Measurements from ENCODE around the gene ALG3.
A peak's percentile ranks its signal among the peaks of the same experiment; 100 is the strongest.

The ALG3 gene

GRCh38 chr3:184234671-184235380 is 13.9 kb downstream of the ALG3 start:
- DNase-seq = no peak

DNA sequence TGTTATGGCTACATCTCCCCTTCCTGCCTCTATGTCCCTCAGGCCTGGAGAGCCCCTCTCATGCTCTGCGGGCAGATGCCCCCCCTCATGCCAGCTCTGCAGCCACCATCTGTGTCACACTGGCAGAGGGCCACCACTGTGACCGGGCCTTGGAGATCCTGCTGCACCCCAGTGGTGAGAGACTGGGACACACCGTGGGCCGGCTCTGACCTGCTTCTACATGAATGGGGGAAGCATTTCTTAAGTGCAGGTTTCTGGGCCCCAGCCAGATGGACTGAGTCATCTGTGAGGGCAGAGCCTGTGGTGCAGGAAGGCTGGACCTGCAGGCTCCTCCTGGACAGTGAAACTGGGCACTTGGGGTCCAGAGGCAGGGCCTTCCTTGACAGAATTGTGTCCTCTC is 14.5 kb downstream of the ALG3 start:
- peak; percentile 85 for DNase-seq

DNA sequence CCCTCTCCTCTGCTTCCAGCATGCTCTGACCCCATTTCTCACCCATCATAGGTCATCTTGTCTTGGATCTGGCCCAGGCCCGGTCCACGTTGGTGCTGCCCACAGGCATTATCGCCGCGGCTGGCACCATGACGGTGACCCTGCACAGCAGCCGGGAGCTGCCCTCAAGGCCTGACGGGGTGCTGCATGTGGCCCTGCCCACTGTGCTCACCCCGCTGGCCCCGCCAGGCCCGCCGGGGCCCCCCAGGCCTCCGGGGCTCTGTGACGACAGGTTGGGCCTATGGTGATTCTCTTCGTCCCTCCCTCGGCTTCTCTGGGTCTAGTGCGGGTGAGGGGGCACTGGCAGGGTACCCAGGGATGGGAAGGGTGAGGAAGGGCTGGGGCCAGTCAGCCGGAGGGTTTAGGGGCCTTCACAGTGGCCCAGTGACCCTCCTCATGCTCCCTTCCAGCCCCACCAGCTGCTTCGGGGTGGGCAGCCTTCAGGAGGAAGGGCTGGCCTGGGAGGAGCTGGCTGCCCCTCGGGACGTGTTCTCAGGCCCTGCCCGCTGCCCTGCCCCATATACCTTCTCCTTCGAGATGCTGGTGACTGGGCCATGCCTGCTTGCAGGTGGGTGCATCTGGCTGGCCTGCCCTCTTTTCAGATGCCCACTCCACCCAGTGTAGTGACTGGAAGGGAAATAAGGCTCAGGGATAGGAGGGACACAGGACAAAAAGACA is 15.5 kb downstream of the ALG3 start:
- no peak for DNase-seq

- DNase-seq = no peak
Measured at GRCh38 chr3:184231671-184232070, 17.1 kb downstream of the ALG3 start.

GRCh38 chr3:184230603-184231528 is 17.9 kb downstream of the ALG3 start:
- peak; percentile 88 for DNase-seq

DNA sequence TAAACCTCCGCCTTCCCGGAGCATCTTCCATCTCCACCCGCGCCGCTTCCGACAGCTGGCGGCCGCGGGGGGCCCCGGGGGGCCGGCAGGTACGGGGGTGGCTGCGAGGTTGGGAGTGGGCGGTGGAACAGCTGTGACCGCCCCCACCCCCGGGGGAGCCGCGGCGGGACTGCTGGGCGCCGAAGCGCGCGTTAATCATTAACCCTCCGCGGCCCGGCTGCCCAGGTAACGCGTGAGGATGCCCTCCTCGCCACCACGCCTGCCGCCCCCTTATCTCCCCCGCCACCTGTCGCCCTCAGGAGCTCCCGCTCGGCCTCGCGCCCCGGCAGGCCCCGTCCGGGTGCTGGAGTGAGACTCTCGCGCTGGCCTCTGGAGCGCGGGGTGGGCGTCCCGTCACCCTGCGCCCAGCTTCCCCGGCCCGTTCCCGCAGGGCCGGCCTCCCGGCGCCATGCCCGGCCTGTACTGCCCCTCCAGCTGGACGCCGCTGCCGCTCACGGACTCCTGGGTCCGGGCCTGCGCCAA is 18.6 kb downstream of the ALG3 start:
- DNase-seq = peak; percentile 86

- peak; percentile 89 for DNase-seq
Measured at GRCh38 chr3:184229394-184230080, 19.2 kb downstream of the ALG3 start, which contains the start of gene VWA5B2. Gene VWA5B2 (plus strand): TSS chr3:184229585. CDS start chr3:184230529, 944 bp downstream.

DNA sequence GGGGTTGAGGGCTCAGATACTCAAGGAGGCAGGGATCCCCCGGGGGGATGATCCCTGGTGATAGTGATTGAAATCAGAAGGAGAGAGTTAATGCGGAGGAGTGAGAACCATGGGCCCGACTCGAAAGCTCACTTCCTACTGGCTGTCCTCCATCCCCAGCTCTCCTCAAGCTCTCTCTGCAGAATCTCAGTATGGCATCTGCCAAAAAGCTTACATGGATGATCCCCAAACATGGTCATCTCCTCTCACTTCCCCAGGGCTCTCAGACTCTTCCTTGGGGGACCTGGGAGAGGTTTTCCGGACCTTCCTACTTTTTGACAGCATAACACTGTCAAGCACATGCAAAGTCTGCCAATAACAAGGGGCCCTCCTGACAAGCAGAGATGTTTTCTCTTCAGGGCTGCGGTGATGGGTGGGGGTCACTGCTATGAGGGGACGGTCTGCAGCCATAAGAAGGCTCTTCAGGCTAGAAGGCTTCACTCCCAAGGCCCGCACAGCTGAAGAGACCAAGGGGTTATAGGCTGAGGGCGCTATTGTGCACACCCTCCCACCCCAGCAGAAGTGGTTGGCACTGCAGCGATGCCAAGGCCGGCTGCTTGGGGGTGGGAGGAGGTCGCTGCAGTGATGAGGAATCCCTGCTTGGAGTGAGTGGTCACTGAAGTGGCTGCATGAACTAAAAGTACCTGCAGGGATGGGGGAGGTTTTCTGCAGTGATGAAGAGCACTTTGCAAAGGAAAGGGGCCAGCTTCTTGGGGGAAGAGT is 20.2 kb downstream of the ALG3 start:
- peak; percentile 11 for DNase-seq

DNA sequence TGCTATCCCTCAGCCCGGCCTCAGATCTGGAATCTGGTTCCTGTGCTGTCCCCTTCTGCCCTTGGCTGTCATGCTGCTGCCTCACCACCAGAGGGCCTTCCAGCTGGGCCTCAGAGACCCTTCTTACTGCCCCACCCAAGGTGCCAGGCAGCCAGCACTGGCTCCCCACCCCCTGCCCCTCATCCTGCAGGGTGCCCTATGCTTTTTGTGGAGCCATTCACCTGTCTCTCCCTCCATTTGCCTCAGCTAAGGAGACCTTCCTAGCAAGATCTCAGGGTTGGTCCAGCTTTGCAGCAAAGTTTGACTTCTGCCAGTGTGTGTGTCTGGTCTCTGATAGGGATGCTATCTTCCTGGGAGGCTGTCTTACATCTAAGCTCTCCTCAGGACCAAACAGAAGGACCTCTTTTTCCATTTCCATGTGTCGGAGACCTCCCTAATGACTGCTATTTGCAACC is 21.3 kb downstream of the ALG3 start:
- peak; percentile 59 for DNase-seq

GRCh38 chr3:184223946-184224345 is 24.8 kb downstream of the ALG3 start:
- DNase-seq = no peak

DNA sequence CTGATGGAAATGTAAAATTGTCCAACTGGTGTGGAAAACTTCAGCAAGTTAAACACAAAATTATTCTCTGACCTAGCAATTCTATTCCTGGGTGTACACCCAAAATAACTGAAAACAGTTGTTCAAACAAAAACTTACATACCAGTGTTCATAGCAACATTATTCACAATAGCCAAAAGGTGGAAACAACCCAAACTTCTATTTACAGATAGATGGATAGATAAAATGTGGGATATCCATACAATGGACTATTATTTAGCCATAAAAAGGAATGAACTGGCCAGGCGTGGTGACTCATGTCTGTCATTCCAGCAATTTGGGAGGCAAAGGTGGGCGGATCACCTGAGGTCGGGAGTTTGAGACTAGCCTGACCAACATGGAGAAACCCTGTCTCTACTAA is 26.2 kb downstream of the ALG3 start:
- no peak for DNase-seq

- no peak for DNase-seq
Measured at GRCh38 chr3:184218814-184219213, 29.9 kb downstream of the ALG3 start.

DNA sequence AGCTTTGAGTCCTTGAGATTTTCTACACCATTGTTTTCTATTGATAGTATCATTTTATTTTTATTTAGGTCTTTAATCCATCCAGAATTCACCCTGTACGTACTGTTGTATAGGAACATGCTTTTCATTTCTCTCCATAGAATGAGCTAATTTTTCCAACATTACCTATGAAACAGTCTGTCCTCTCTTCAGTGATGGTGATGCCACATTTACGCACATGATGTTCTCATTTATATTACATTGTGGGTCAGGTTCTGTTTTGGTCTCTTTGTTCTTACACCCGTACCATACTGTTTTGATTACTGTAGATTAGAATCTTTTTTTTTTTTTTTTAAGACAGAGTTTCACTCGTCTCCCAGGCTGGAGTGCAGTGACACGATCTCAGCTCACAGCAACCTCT is 37.0 kb downstream of the ALG3 start:
- no peak for DNase-seq

GRCh38 chr3:184211297-184211696 is 37.5 kb downstream of the ALG3 start:
- DNase-seq = no peak

- DNase-seq = no peak
Measured at GRCh38 chr3:184209146-184209923, 39.4 kb downstream of the ALG3 start.

GRCh38 chr3:184203526-184203925 is 45.2 kb downstream of the ALG3 start:
- DNase-seq = no peak

- DNase-seq = no peak
Measured at GRCh38 chr3:184200825-184201224, 47.9 kb downstream of the ALG3 start.

DNA sequence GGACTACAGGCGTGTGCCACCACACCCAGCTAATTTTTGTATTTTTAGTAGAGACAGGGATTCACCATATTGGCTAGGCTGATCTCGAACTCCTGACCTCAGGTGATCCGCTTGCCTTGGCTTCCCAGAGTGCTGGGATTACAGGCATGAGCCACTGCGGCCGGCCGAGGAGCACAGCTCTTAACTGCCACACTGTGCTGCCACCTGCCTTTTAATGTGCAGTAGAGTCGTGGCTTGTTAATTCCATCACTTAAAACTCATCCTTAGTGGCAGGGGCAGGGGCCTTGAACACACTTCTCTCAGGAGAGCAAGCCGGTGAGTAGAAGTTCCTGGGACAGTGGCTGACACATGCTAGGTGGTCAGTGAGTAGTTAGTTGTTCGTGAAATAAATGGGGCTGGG is 50.3 kb downstream of the ALG3 start:
- no peak for DNase-seq

DNA sequence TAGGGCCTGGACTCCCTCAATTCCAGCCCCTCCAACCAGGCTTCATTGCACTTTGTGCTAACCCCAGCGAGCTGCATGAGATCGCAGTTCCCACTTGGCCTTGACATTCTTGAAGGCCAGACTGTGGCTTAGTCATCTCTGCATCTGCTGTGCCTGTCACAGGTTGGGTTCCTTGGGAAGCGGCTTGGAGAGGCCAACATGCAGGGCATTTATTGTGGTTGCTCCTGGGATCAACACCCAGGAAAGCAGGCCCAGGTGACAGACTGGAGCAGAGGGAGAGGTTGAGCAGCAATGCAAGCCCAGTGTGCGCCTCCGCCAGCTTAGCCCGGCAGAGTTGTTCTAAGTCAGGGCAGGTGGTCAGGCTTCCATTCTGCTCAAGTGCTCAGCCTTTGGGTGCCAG is 52.2 kb downstream of the ALG3 start:
- peak; percentile 57 for DNase-seq

DNA sequence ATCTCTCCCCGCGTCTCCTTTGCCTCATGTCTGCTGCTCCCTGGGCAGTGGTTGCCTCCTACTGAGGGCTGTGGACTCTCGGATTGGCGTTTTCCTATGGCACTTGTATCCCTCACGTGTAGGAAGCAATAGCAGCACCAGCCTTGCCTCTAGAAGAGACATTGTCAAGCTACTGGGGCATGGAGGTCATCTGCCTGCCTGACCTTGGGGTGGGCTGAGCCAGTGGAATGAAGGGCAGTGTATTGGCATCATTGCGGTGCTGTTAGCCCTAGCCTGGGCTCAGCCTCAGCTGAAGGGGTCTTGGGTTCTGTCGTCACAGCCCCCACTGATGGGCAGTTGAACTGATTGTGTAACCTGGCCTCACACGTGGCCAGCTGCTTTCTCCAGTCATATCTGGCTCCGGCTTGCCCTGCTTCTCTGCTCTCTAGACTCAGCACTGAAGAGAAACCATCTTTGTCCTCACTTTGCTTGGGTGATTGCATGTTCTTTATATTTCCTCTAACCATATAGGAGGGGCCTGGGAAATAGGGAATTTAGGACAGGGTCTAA is 54.7 kb downstream of the ALG3 start:
- no peak for DNase-seq
